Astrocyte (in vitro differentiated cells and primary cell): ENCODE data around the gene C19orf33. TPM values are rescaled to one million over a fixed set of nuclear protein-coding genes. Genes with fewer than 3 reads are reported as not detected.
"Not testable (repeated sequence)": the region's sequence is repeated elsewhere in the genome, so short reads cannot be mapped to it uniquely, and the experiment has no call there.

Source experiments
- DNase-seq: peaks from one replicate; pipeline ENCODE4 v3.0.0-alpha.2; 2010; ENCODE audit warnings: low read depth
- FAIRE-seq: peaks from 2 replicates; lab custom pipeline; 2011; peaks lifted over from hg19 to GRCh38; lab: Jason Lieb, UNC
- H2AFZ ChIP-seq: 2 replicates; pipeline ENCODE4 v1.6.0; 2012; ENCODE audit warnings: low read depth, low read length, inconsistent platforms
- H3K27ac ChIP-seq: 2 replicates; pipeline ENCODE4 v1.5.1; 2011; ENCODE audit warnings: low read depth, low read length, inconsistent platforms
- H3K27me3 ChIP-seq: 2 replicates; pipeline ENCODE4 v1.6.0; 2011; ENCODE audit warnings: low read length, inconsistent platforms; ENCODE audit not compliant: insufficient read depth
- H3K36me3 ChIP-seq: 2 replicates; pipeline ENCODE4 v1.5.1; 2011; ENCODE audit warnings: low read length, inconsistent platforms; ENCODE audit not compliant: insufficient read depth
- H3K4me1 ChIP-seq: 2 replicates; pipeline ENCODE4 v1.5.1; 2011; ENCODE audit warnings: low read length, inconsistent platforms; ENCODE audit not compliant: insufficient read depth
- H3K4me2 ChIP-seq: 2 replicates; pipeline ENCODE4 v1.6.0; 2012; ENCODE audit warnings: low read length, inconsistent platforms
- H3K4me3 ChIP-seq: 2 replicates; pipeline ENCODE4 v1.5.1; 2011; ENCODE audit warnings: low read depth, mild to moderate bottlenecking, low read length, inconsistent platforms; ENCODE audit not compliant: insufficient read depth
- H3K79me2 ChIP-seq: 2 replicates; pipeline ENCODE4 v1.6.0; 2012; ENCODE audit warnings: mild to moderate bottlenecking, low read length, inconsistent platforms; ENCODE audit not compliant: insufficient read depth
- H3K9ac ChIP-seq: 2 replicates; pipeline ENCODE4 v1.6.0; 2012; ENCODE audit warnings: mild to moderate bottlenecking, low read length, inconsistent platforms
- H3K9me3 ChIP-seq: 2 replicates; pipeline ENCODE4 v1.5.1; 2012; ENCODE audit warnings: low read depth, mild to moderate bottlenecking, low read length, inconsistent platforms; ENCODE audit not compliant: insufficient read depth
- H4K20me1 ChIP-seq: 2 replicates; pipeline ENCODE4 v1.6.0; 2012; ENCODE audit warnings: low read length, inconsistent platforms; ENCODE audit not compliant: insufficient read depth
- H3K27ac Mint-ChIP-seq: one replicate; pipeline ENCODE4 v1.8.0; 2021; ENCODE audit warnings: mild to moderate bottlenecking, mixed read lengths; ENCODE audit not compliant: unreplicated experiment
- H3K27me3 Mint-ChIP-seq: one replicate; pipeline ENCODE4 v1.8.0; 2021; ENCODE audit warnings: low read depth, mixed read lengths; ENCODE audit not compliant: unreplicated experiment
- H3K36me3 Mint-ChIP-seq: one replicate; pipeline ENCODE4 v1.8.0; 2021; ENCODE audit warnings: low read depth, mixed read lengths; ENCODE audit not compliant: unreplicated experiment
- H3K4me1 Mint-ChIP-seq: one replicate; pipeline ENCODE4 v1.8.0; 2021; ENCODE audit warnings: low read depth, mixed read lengths; ENCODE audit not compliant: unreplicated experiment
- H3K4me3 Mint-ChIP-seq: one replicate; pipeline ENCODE4 v1.8.0; 2021; ENCODE audit warnings: mild to moderate bottlenecking, moderate library complexity, mixed read lengths; ENCODE audit not compliant: unreplicated experiment
- H3K9me3 Mint-ChIP-seq: one replicate; pipeline ENCODE4 v1.8.0; 2021; ENCODE audit warnings: mild to moderate bottlenecking, mixed read lengths; ENCODE audit not compliant: unreplicated experiment
- CTCF ChIP-seq: IDR thresholded peaks from 2 replicates; pipeline ENCODE4 v1.5.1; 2011; ENCODE audit warnings: low read depth, mild to moderate bottlenecking, inconsistent platforms, low read length, moderate library complexity; ENCODE audit not compliant: insufficient read depth
- EZH2 ChIP-seq: IDR thresholded peaks from 2 replicates; pipeline ENCODE4 v1.6.1; 2012; ENCODE audit warnings: mild to moderate bottlenecking, low read length, inconsistent platforms; ENCODE audit not compliant: insufficient read depth
- total RNA-seq: library from RNA; stranded (reverse); gene quantifications from 2 replicates; pipeline ENCODE4 v1.2.1, GENCODE V29; 2021

The C19orf33 gene
- total RNA-seq, 1 donor from 2014 or later, result 5.8 TPM

- no peak for FAIRE-seq
These were observed 32.7 kb downstream of the C19orf33 start for GRCh38 chr19:38336638-38337359.

GRCh38 chr19:38337360-38337653, 33.3 kb downstream of the C19orf33 start:
- H3K27ac Mint-ChIP-seq, result no peak overlapping the region

More at GRCh38 chr19:38336638-38337359, 32.7 kb downstream of the C19orf33 start:
- Mint-ChIP-seq H3K9me3 (no peaks in the 10 kb centered on the region), H3K27ac (peak overlapping the region; percentile 89), H3K4me1 (peaks cover 4% of the 10 kb centered on the region), H3K36me3 (peaks cover 5% of the 10 kb centered on the region), H3K27me3 (no peaks in the 10 kb centered on the region), H3K4me3 (peak overlapping the region; percentile 88)
- no peaks in the 10 kb centered on the region for H3K79me2 ChIP-seq
- peak overlapping the region; percentile 82 for H3K9ac ChIP-seq
- H3K27ac ChIP-seq, result peak overlapping the region; percentile 7
- H4K20me1 ChIP-seq, result no peaks in the 10 kb centered on the region
- no peaks in the 10 kb centered on the region for H3K36me3 ChIP-seq
- DNase-seq, result peak; percentile 74
- peak overlapping the region; percentile 83 for H3K4me3 ChIP-seq
- H3K4me2 ChIP-seq, result peak overlapping the region; percentile 100
- no peaks in the 10 kb centered on the region for H3K9me3 ChIP-seq
- TF ChIP-seq EZH2, result no peak
- no peak for TF ChIP-seq CTCF
- H3K4me1 ChIP-seq, result peaks cover 4% of the 10 kb centered on the region
- H2AFZ ChIP-seq, result peak overlapping the region; percentile 99
- H3K27me3 ChIP-seq, result no peaks in the 10 kb centered on the region

GRCh38 chr19:38339011-38339410, 35.0 kb downstream of the C19orf33 start:
- peak overlapping the region; percentile 79 for H3K4me3 Mint-ChIP-seq
- not testable (repeated sequence) for H3K27me3 ChIP-seq, H2AFZ ChIP-seq, H3K4me3 ChIP-seq, H3K27me3 Mint-ChIP-seq, FAIRE-seq, H3K9me3 ChIP-seq, H3K4me1 Mint-ChIP-seq, H3K9ac ChIP-seq, H3K36me3 Mint-ChIP-seq, H4K20me1 ChIP-seq, H3K4me2 ChIP-seq, H3K36me3 ChIP-seq, H3K4me1 ChIP-seq, H3K9me3 Mint-ChIP-seq, H3K79me2 ChIP-seq, H3K27ac ChIP-seq
- peak overlapping the region; percentile 69 for H3K27ac Mint-ChIP-seq
- DNase-seq, result peak; percentile 29

More at GRCh38 chr19:38337360-38337653, 33.3 kb downstream of the C19orf33 start:
- H2AFZ ChIP-seq, result peak overlapping the region; percentile 99
- no peaks in the 10 kb centered on the region for H3K27me3 ChIP-seq
- H3K27me3 Mint-ChIP-seq, result no peaks in the 10 kb centered on the region
- H3K36me3 ChIP-seq, result no peaks in the 10 kb centered on the region
- H3K4me1 ChIP-seq, result peaks cover 4% of the 10 kb centered on the region
- no peak for DNase-seq
- H4K20me1 ChIP-seq, result no peaks in the 10 kb centered on the region
- peak overlapping the region; percentile 88 for H3K4me3 Mint-ChIP-seq
- peaks cover 4% of the 10 kb centered on the region for H3K4me1 Mint-ChIP-seq
- H3K4me2 ChIP-seq, result peak overlapping the region; percentile 100
- no peak for FAIRE-seq
- H3K9me3 ChIP-seq, result no peaks in the 10 kb centered on the region
- no peak overlapping the region for H3K9ac ChIP-seq
- peak overlapping the region; percentile 83 for H3K4me3 ChIP-seq
- no peaks in the 10 kb centered on the region for H3K9me3 Mint-ChIP-seq
- TF ChIP-seq EZH2, result no peak
- TF ChIP-seq CTCF, result no peak
- H3K27ac ChIP-seq, result no peak overlapping the region
- no peaks in the 10 kb centered on the region for H3K79me2 ChIP-seq
- H3K36me3 Mint-ChIP-seq, result peaks cover 5% of the 10 kb centered on the region
